Activated naive CD8-positive, alpha-beta T cell (primary cell): ENCODE measurements around the gene TOP3A.

Experiments
- H3K27ac Mint-ChIP-seq: one replicate; pipeline ENCODE4 v1.8.0; 2021; ENCODE audit warnings: mixed read lengths
- H3K27me3 Mint-ChIP-seq: one replicate; pipeline ENCODE4 v1.8.0; 2021; ENCODE audit warnings: mixed read lengths
- H3K36me3 Mint-ChIP-seq: one replicate; pipeline ENCODE4 v1.8.0; 2021; ENCODE audit warnings: mixed read lengths
- H3K4me1 Mint-ChIP-seq: one replicate; pipeline ENCODE4 v1.8.0; 2021; ENCODE audit warnings: low read depth, mixed read lengths
- H3K4me3 Mint-ChIP-seq: one replicate; pipeline ENCODE4 v1.8.0; 2021; ENCODE audit warnings: mild to moderate bottlenecking, mixed read lengths
- H3K9me3 Mint-ChIP-seq: one replicate; pipeline ENCODE4 v1.8.0; 2021; ENCODE audit warnings: low read depth, mixed read lengths

Gene TOP3A

GRCh38 chr17:18331879-18332278 lies 17.1 kb upstream of the TOP3A start:
- Mint-ChIP-seq H3K27me3 (no peaks in the 10 kb centered on the region), H3K9me3 (no peaks in the 10 kb centered on the region), H3K4me1 (peaks cover 14% of the 10 kb centered on the region), H3K4me3 (peak overlapping the region; percentile 54), H3K27ac (peak overlapping the region; percentile 58), H3K36me3 (no peaks in the 10 kb centered on the region)

GRCh38 chr17:18328643-18329204 lies 13.9 kb upstream of the TOP3A start:
- H3K36me3 Mint-ChIP-seq: peaks cover 3% of the 10 kb centered on the region
- H3K27ac Mint-ChIP-seq: no peak overlapping the region
- peaks cover 27% of the 10 kb centered on the region for H3K4me1 Mint-ChIP-seq
- no peak overlapping the region for H3K4me3 Mint-ChIP-seq
- H3K9me3 Mint-ChIP-seq: no peaks in the 10 kb centered on the region
- H3K27me3 Mint-ChIP-seq: no peaks in the 10 kb centered on the region

- Mint-ChIP-seq H3K4me1 (peaks cover 27% of the 10 kb centered on the region), H3K27ac (no peak overlapping the region), H3K9me3 (no peaks in the 10 kb centered on the region), H3K4me3 (no peak overlapping the region), H3K27me3 (no peaks in the 10 kb centered on the region), H3K36me3 (peaks cover 3% of the 10 kb centered on the region)
Measured at GRCh38 chr17:18327556-18327955, 12.8 kb upstream of the TOP3A start.

GRCh38 chr17:18327093-18327492 lies 12.3 kb upstream of the TOP3A start:
- Mint-ChIP-seq H3K36me3 (peaks cover 3% of the 10 kb centered on the region), H3K27ac (no peak overlapping the region), H3K4me3 (no peak overlapping the region), H3K9me3 (no peaks in the 10 kb centered on the region), H3K27me3 (no peaks in the 10 kb centered on the region), H3K4me1 (peaks cover 25% of the 10 kb centered on the region)

GRCh38 chr17:18326572-18326971 lies 11.8 kb upstream of the TOP3A start:
- H3K36me3 Mint-ChIP-seq: peaks cover 5% of the 10 kb centered on the region
- H3K27me3 Mint-ChIP-seq: no peaks in the 10 kb centered on the region
- no peaks in the 10 kb centered on the region for H3K9me3 Mint-ChIP-seq
- H3K4me1 Mint-ChIP-seq: peaks cover 22% of the 10 kb centered on the region
- H3K27ac Mint-ChIP-seq: peak overlapping the region; percentile 11
- no peak overlapping the region for H3K4me3 Mint-ChIP-seq

GRCh38 chr17:18326039-18326438 lies 11.2 kb upstream of the TOP3A start:
- no peak overlapping the region for H3K27ac Mint-ChIP-seq
- peaks cover 24% of the 10 kb centered on the region for H3K4me1 Mint-ChIP-seq
- peaks cover 5% of the 10 kb centered on the region for H3K36me3 Mint-ChIP-seq
- H3K27me3 Mint-ChIP-seq: no peaks in the 10 kb centered on the region
- no peaks in the 10 kb centered on the region for H3K9me3 Mint-ChIP-seq
- no peak overlapping the region for H3K4me3 Mint-ChIP-seq

- Mint-ChIP-seq H3K27ac (peak overlapping the region; percentile 30), H3K4me3 (no peak overlapping the region), H3K4me1 (peaks cover 40% of the 10 kb centered on the region), H3K9me3 (no peaks in the 10 kb centered on the region), H3K27me3 (no peaks in the 10 kb centered on the region), H3K36me3 (peaks cover 5% of the 10 kb centered on the region)
Measured at GRCh38 chr17:18324140-18325050, 9.6 kb upstream of the TOP3A start.

GRCh38 chr17:18323507-18324139 lies 8.8 kb upstream of the TOP3A start:
- Mint-ChIP-seq H3K9me3 (no peaks in the 10 kb centered on the region), H3K27me3 (no peaks in the 10 kb centered on the region), H3K4me1 (peaks cover 48% of the 10 kb centered on the region), H3K4me3 (no peak overlapping the region), H3K36me3 (peaks cover 5% of the 10 kb centered on the region), H3K27ac (no peak overlapping the region)

- no peaks in the 10 kb centered on the region for H3K9me3 Mint-ChIP-seq
- peaks cover 5% of the 10 kb centered on the region for H3K36me3 Mint-ChIP-seq
- no peak overlapping the region for H3K27ac Mint-ChIP-seq
- no peak overlapping the region for H3K4me3 Mint-ChIP-seq
- H3K4me1 Mint-ChIP-seq: peaks cover 52% of the 10 kb centered on the region
- no peaks in the 10 kb centered on the region for H3K27me3 Mint-ChIP-seq
Measured at GRCh38 chr17:18323007-18323406, 8.2 kb upstream of the TOP3A start.

- H3K36me3 Mint-ChIP-seq: peaks cover 5% of the 10 kb centered on the region
- no peak overlapping the region for H3K27ac Mint-ChIP-seq
- no peak overlapping the region for H3K4me3 Mint-ChIP-seq
- H3K4me1 Mint-ChIP-seq: peaks cover 57% of the 10 kb centered on the region
- no peaks in the 10 kb centered on the region for H3K9me3 Mint-ChIP-seq
- no peaks in the 10 kb centered on the region for H3K27me3 Mint-ChIP-seq
Measured at GRCh38 chr17:18322522-18322921, 7.7 kb upstream of the TOP3A start.

- no peak overlapping the region for H3K27ac Mint-ChIP-seq
- peak overlapping the region; percentile 25 for H3K4me3 Mint-ChIP-seq
- peaks cover 10% of the 10 kb centered on the region for H3K36me3 Mint-ChIP-seq
- no peaks in the 10 kb centered on the region for H3K27me3 Mint-ChIP-seq
- H3K4me1 Mint-ChIP-seq: peaks cover 64% of the 10 kb centered on the region
- no peaks in the 10 kb centered on the region for H3K9me3 Mint-ChIP-seq
Measured at GRCh38 chr17:18321309-18321708, 6.5 kb upstream of the TOP3A start.

- Mint-ChIP-seq H3K27ac (no peak overlapping the region), H3K4me3 (peak overlapping the region; percentile 40), H3K9me3 (no peaks in the 10 kb centered on the region), H3K36me3 (peaks cover 10% of the 10 kb centered on the region), H3K4me1 (peaks cover 69% of the 10 kb centered on the region), H3K27me3 (no peaks in the 10 kb centered on the region)
Measured at GRCh38 chr17:18320301-18320700, 5.5 kb upstream of the TOP3A start.

GRCh38 chr17:18319604-18320256 lies 4.9 kb upstream of the TOP3A start:
- H3K4me1 Mint-ChIP-seq: peaks cover 67% of the 10 kb centered on the region
- no peaks in the 10 kb centered on the region for H3K27me3 Mint-ChIP-seq
- H3K9me3 Mint-ChIP-seq: no peaks in the 10 kb centered on the region
- H3K36me3 Mint-ChIP-seq: peaks cover 7% of the 10 kb centered on the region
- peak overlapping the region; percentile 67 for H3K4me3 Mint-ChIP-seq
- no peak overlapping the region for H3K27ac Mint-ChIP-seq

- no peaks in the 10 kb centered on the region for H3K27me3 Mint-ChIP-seq
- peak overlapping the region; percentile 10 for H3K27ac Mint-ChIP-seq
- peaks cover 70% of the 10 kb centered on the region for H3K4me1 Mint-ChIP-seq
- H3K36me3 Mint-ChIP-seq: peaks cover 8% of the 10 kb centered on the region
- peak overlapping the region; percentile 67 for H3K4me3 Mint-ChIP-seq
- H3K9me3 Mint-ChIP-seq: no peaks in the 10 kb centered on the region
Measured at GRCh38 chr17:18318771-18319450, 4.1 kb upstream of the TOP3A start.
